ENCODE measurements around the gene SCARB1.

Gene SCARB1

GRCh38 chr12:124754491-124754890 lies 109.2 kb downstream of the SCARB1 start:
- no peak overlapping the region for H3K9ac ChIP-seq (ENCODE audit: low read length)
- no peaks in the 10 kb centered on the region for H3K9me3 ChIP-seq (ENCODE audit: control insufficient read depth, low read depth, low read length)
- H3K27me3 ChIP-seq (ENCODE audit: control insufficient read depth, insufficient read depth, low read length): no peaks in the 10 kb centered on the region
- no peak overlapping the region for H3K27ac ChIP-seq (ENCODE audit: low read length)
- H3K4me1 ChIP-seq (ENCODE audit: control insufficient read depth, low read depth, low read length): peaks cover 13% of the 10 kb centered on the region
- H3K36me3 ChIP-seq (ENCODE audit: control insufficient read depth, low read depth, low read length): no peaks in the 10 kb centered on the region
- H3K4me3 ChIP-seq (ENCODE audit: low read length): no peak overlapping the region

DNA sequence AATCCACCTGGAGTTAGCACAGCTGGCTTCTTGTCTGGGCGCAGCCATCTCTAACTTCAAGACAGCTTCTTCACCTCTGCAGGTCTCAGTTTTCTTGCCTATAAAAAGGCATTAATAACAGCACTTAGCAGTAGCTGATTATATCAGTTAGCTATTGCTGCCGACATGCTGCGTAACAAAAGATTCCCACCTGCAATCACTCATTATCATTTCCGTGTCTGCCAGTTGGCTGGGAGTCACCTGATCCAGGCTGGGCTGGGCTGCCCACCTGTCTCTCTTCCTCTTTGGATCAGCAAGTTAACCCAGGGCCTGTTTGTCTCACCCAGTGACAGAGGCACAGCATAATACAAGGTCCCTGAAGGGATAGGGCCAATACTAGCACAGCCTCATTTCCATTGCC lies 109.7 kb downstream of the SCARB1 start:
- H3K4me3 ChIP-seq (ENCODE audit: low read length): no peak overlapping the region
- no peak overlapping the region for H3K27ac ChIP-seq (ENCODE audit: low read length)
- no peaks in the 10 kb centered on the region for H3K9me3 ChIP-seq (ENCODE audit: control insufficient read depth, low read depth, low read length)
- H3K9ac ChIP-seq (ENCODE audit: low read length): no peak overlapping the region
- H3K27me3 ChIP-seq (ENCODE audit: control insufficient read depth, insufficient read depth, low read length): no peaks in the 10 kb centered on the region
- H3K36me3 ChIP-seq (ENCODE audit: control insufficient read depth, low read depth, low read length): no peaks in the 10 kb centered on the region
- peaks cover 13% of the 10 kb centered on the region for H3K4me1 ChIP-seq (ENCODE audit: control insufficient read depth, low read depth, low read length)

DNA sequence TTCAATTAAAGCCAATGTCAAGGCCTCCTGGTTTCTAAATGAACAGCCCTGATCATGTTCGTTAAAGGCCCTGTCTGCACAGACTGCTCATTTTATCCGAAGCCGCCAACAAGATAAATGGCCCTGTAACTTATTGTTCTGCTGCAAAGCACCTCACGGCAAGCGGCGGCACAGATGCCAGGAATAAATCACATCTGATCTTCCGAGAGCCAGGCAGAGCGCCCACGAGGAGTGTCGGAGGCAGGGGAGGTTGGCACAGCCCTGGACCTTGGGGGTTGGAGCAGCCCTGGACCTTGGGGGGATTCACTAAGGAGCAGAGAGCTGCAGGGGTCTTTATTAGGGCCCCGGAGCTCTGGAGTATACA lies 110.5 kb downstream of the SCARB1 start:
- Histone ChIP-seq H3K27me3 (ENCODE audit: control insufficient read depth, insufficient read depth, low read length) (no peaks in the 10 kb centered on the region), H3K4me3 (ENCODE audit: low read length) (no peak overlapping the region), H3K9ac (ENCODE audit: low read length) (no peak overlapping the region), H3K27ac (ENCODE audit: low read length) (no peak overlapping the region), H3K4me1 (ENCODE audit: control insufficient read depth, low read depth, low read length) (peaks cover 13% of the 10 kb centered on the region), H3K9me3 (ENCODE audit: control insufficient read depth, low read depth, low read length) (no peaks in the 10 kb centered on the region), H3K36me3 (ENCODE audit: control insufficient read depth, low read depth, low read length) (no peaks in the 10 kb centered on the region)

DNA sequence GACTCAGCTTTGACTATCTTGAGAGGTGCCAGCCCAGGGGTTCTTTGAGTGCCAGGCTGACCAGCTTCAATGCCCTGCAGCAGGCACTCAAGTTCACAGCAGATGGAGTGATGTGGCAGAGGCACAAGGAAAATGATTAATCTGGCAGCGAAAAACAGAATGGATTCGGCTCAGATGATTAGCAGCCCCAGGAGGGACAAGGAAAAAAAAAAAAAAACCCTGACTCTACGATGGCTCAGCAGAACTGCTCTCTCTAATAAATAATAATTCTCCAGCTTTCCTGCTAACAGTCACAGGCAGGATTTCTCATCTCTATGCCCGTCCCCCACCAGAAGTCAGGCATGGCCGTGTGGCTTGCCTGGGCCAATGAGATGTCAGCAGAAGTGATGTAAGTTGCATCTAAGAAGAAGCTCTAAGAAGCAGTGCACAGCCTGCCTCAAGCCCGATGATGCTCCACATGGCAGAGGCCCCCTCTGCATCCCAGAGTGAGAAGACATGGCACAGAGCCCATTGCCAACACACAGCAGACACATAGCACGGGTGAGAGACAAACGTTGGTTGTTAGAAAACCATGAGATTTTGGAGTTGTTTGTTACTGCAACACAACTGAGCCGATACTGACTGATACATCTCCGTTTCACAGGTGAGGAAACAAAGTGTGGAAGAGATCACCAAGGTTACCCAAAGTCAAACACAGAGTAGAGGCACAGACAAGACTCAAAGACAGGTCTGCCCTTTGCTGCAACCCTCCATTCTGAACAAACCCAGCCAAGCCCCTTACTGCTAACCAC lies 111.0 kb downstream of the SCARB1 start:
- Histone ChIP-seq H3K27me3 (ENCODE audit: control insufficient read depth, insufficient read depth, low read length) (no peaks in the 10 kb centered on the region), H3K27ac (ENCODE audit: low read length) (no peak overlapping the region), H3K4me1 (ENCODE audit: control insufficient read depth, low read depth, low read length) (peaks cover 13% of the 10 kb centered on the region)

DNA sequence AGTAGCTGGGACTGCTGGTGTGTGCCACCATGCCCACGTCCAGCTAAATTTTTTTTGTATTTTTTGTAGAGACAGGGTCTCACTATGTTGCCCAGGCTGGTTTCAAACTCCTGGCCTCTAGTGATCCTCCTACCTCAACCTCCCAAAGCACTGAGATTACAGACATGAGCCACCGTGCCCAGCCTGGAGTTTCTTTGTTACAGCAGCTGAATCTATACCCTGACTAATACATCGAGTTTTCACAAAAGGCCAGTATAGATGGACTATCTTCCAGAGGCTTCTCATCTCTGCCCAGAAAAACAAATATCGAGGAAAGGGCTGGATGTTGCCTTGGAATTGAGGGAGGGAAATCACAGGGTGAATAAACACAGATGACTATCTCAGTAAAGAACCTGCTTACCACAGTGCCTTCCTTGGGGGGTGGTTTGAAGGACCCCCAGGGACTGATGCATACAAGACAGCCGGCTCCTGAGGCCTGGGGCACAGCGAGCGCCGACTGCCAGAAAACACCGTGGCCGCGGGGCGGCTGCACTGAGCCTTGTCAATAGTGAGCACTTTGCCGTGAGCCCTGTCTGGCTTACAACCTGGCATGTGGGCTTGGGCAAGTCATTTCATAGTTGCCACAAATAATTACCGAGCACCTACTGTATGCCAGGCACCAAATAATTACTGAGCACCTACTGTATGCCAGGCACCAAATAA lies 111.9 kb downstream of the SCARB1 start:
- Histone ChIP-seq H3K27ac (ENCODE audit: low read length) (no peak overlapping the region), H3K4me3 (ENCODE audit: low read length) (no peak overlapping the region), H3K27me3 (ENCODE audit: control insufficient read depth, insufficient read depth, low read length) (no peaks in the 10 kb centered on the region), H3K9me3 (ENCODE audit: control insufficient read depth, low read depth, low read length) (no peaks in the 10 kb centered on the region), H3K4me1 (ENCODE audit: control insufficient read depth, low read depth, low read length) (peaks cover 13% of the 10 kb centered on the region), H3K36me3 (ENCODE audit: control insufficient read depth, low read depth, low read length) (no peaks in the 10 kb centered on the region), H3K9ac (ENCODE audit: low read length) (no peak overlapping the region)

More for the DNA sequence above, 111.0 kb downstream of the SCARB1 start:
- H3K9me3 ChIP-seq (ENCODE audit: control insufficient read depth, low read depth, low read length): no peaks in the 10 kb centered on the region
- H3K4me3 ChIP-seq (ENCODE audit: low read length): no peak overlapping the region
- no peaks in the 10 kb centered on the region for H3K36me3 ChIP-seq (ENCODE audit: control insufficient read depth, low read depth, low read length)
- H3K9ac ChIP-seq (ENCODE audit: low read length): no peak overlapping the region

DNA sequence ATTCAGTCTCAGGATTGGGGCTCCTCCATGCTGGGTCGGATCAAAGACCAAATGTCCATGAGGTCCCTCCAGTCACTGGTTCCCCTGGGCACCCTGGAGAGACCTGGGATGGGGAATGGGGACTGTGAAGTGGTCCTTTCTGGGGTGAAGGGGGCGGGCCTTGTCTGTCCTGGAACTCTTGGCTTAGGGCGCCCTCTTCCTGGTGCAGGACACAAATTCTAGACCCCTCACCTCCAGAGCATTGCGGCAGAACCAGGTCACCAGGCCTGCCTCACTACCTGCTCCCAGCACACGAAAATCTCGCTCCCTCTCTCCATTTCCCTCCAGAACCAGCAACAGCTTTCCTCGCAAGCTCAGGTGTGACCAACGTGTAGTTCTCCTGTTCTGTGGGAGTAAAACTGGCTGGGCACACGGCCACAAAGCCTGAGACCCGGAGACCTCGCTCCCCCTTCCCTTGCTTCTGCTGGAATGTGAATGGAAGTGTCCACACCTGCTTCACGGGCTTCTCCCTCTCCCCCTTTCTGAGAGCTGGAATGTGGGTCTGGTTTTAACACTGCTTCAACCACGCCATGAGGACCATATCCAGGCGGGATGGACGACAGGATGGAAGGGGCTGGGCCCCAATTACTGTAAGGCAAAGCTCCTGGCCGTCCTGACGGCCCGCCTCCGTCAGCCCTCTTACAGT lies 112.7 kb downstream of the SCARB1 start:
- Histone ChIP-seq H3K4me1 (ENCODE audit: control insufficient read depth, low read depth, low read length) (peaks cover 13% of the 10 kb centered on the region), H3K27ac (ENCODE audit: low read length) (no peak overlapping the region), H3K36me3 (ENCODE audit: control insufficient read depth, low read depth, low read length) (no peaks in the 10 kb centered on the region), H3K9ac (ENCODE audit: low read length) (no peak overlapping the region), H3K27me3 (ENCODE audit: control insufficient read depth, insufficient read depth, low read length) (no peaks in the 10 kb centered on the region), H3K9me3 (ENCODE audit: control insufficient read depth, low read depth, low read length) (no peaks in the 10 kb centered on the region), H3K4me3 (ENCODE audit: low read length) (no peak overlapping the region)

GRCh38 chr12:124750149-124750656 lies 113.5 kb downstream of the SCARB1 start:
- Histone ChIP-seq H3K9ac (ENCODE audit: low read length) (no peak overlapping the region), H3K27ac (ENCODE audit: low read length) (no peak overlapping the region), H3K27me3 (ENCODE audit: control insufficient read depth, insufficient read depth, low read length) (no peaks in the 10 kb centered on the region), H3K4me3 (ENCODE audit: low read length) (no peak overlapping the region), H3K9me3 (ENCODE audit: control insufficient read depth, low read depth, low read length) (no peaks in the 10 kb centered on the region), H3K36me3 (ENCODE audit: control insufficient read depth, low read depth, low read length) (no peaks in the 10 kb centered on the region), H3K4me1 (ENCODE audit: control insufficient read depth, low read depth, low read length) (peaks cover 15% of the 10 kb centered on the region)

DNA sequence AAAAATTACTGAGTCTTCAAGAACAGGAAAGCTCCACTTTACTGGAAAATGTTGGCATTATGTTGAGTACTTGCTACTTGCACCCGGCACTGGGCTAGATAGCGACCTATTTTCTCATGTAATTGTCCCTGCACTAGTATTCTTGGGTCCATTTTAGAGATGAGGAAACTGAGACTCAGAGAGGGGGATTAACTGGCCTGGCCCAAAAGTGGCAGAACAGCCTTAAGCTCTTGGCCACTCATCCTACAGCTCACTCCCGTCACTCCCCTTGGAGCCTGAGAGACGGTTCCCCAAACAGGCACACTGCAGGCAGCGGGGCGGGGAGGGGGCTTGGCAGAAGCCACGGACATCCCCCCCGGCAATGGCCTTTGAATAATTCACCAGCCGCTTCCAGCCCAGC lies 113.9 kb downstream of the SCARB1 start:
- Histone ChIP-seq H3K4me3 (ENCODE audit: low read length) (no peak overlapping the region), H3K27me3 (ENCODE audit: control insufficient read depth, insufficient read depth, low read length) (no peaks in the 10 kb centered on the region), H3K36me3 (ENCODE audit: control insufficient read depth, low read depth, low read length) (no peaks in the 10 kb centered on the region), H3K9me3 (ENCODE audit: control insufficient read depth, low read depth, low read length) (no peaks in the 10 kb centered on the region), H3K4me1 (ENCODE audit: control insufficient read depth, low read depth, low read length) (peaks cover 10% of the 10 kb centered on the region), H3K27ac (ENCODE audit: low read length) (no peak overlapping the region), H3K9ac (ENCODE audit: low read length) (no peak overlapping the region)

- no peak overlapping the region for H3K4me3 ChIP-seq (ENCODE audit: low read length)
- no peaks in the 10 kb centered on the region for H3K36me3 ChIP-seq (ENCODE audit: control insufficient read depth, low read depth, low read length)
- H3K9me3 ChIP-seq (ENCODE audit: control insufficient read depth, low read depth, low read length): no peaks in the 10 kb centered on the region
- H3K27ac ChIP-seq (ENCODE audit: low read length): no peak overlapping the region
- H3K9ac ChIP-seq (ENCODE audit: low read length): no peak overlapping the region
- H3K27me3 ChIP-seq (ENCODE audit: control insufficient read depth, insufficient read depth, low read length): no peaks in the 10 kb centered on the region
- H3K4me1 ChIP-seq (ENCODE audit: control insufficient read depth, low read depth, low read length): peaks cover 6% of the 10 kb centered on the region
These were observed 116.1 kb downstream of the SCARB1 start for GRCh38 chr12:124747426-124748161.

- H3K4me1 ChIP-seq (ENCODE audit: control insufficient read depth, low read depth, low read length): peaks cover 6% of the 10 kb centered on the region
These were observed 116.8 kb downstream of the SCARB1 start for GRCh38 chr12:124746649-124747425.

More at GRCh38 chr12:124746649-124747425, 116.8 kb downstream of the SCARB1 start:
- Histone ChIP-seq H3K9me3 (ENCODE audit: control insufficient read depth, low read depth, low read length) (no peaks in the 10 kb centered on the region), H3K4me3 (ENCODE audit: low read length) (no peak overlapping the region), H3K36me3 (ENCODE audit: control insufficient read depth, low read depth, low read length) (no peaks in the 10 kb centered on the region), H3K27ac (ENCODE audit: low read length) (no peak overlapping the region), H3K9ac (ENCODE audit: low read length) (no peak overlapping the region), H3K27me3 (ENCODE audit: control insufficient read depth, insufficient read depth, low read length) (no peaks in the 10 kb centered on the region)
